HepG2 (cell line): Measurements from ENCODE around the gene LMX1B.

Experiments
- CBX1 ChIP-seq: IDR thresholded peaks from one replicate; pipeline ENCODE4 v1.6.1; 2016; ENCODE audit warnings: antibody characterized with exemption, low read depth
- HNF4A ChIP-seq: sonication (generic); formaldehyde crosslinking; IDR thresholded peaks from 2 replicates; pipeline ENCODE4 v1.4.0; 2020; ENCODE audit warnings: missing genetic modification reagents
- RFX5 ChIP-seq: IDR thresholded peaks from 2 replicates; pipeline ENCODE4 v1.6.1; 2011; ENCODE audit warnings: low read depth, low read length, improper control_type of control experiment
- RXRA ChIP-seq: sonication (generic); formaldehyde crosslinking; IDR thresholded peaks from 2 replicates; pipeline ENCODE4 v1.5.1; 2020; ENCODE audit warnings: missing genetic modification reagents
- SNAI1 ChIP-seq: sonication (generic); formaldehyde crosslinking; IDR thresholded peaks from 2 replicates; pipeline ENCODE4 v1.5.0; 2020; ENCODE audit warnings: mild to moderate bottlenecking, missing genetic modification reagents, borderline replicate concordance
- U2AF1 ChIP-seq: fragments of 200-400 bp; formaldehyde crosslinking; optimal IDR thresholded peaks from 2 replicates; pipeline ENCODE3; 2017; ENCODE audit warnings: mild to moderate bottlenecking, low read depth, low read length
- YY1 ChIP-seq: IDR thresholded peaks from 2 replicates; pipeline ENCODE4 v1.6.1; 2011; ENCODE audit warnings: low read length, low read depth, moderate library complexity, mild to moderate bottlenecking; ENCODE audit not compliant: insufficient read depth, insufficient replicate concordance
- ZNF317 ChIP-seq: sonication (generic); formaldehyde crosslinking; IDR thresholded peaks from 2 replicates; pipeline ENCODE4 v1.5.0; 2020; ENCODE audit warnings: mild to moderate bottlenecking, missing genetic modification reagents
- TF ChIP-seq, protein P1 (sequence below): sonication (generic); formaldehyde crosslinking; IDR thresholded peaks from 2 replicates; pipeline ENCODE4 v1.5.0; 2020; ENCODE audit warnings: mild to moderate bottlenecking, missing genetic modification reagents, moderate library complexity

DNA sequence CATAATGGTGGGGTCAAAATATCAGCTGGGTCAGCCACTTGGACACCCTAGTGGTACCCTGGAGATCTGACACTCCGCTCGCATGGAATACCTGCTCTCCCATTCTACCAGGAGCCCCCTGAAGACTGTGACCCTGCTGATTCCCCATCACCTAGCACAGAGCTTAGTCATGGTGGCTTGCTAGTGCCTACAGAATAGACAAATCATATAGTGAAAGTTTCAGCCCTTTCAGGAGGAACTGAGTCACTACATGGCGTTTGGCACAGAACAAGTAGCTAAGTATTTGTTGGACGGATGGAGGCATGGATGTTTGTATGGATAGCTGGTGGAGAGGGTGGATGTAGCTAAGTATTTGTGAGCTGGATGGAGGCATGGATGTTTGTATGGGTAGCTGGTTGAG lies 65.3 kb downstream of the LMX1B start:
- no peak for TF ChIP-seq HNF4A
- no peak for TF ChIP-seq RXRA (CRISPR knock-in tag)
- no peak for TF ChIP-seq CBX1
- no peak for TF ChIP-seq RFX5
- no peak for TF ChIP-seq ZNF317 (CRISPR knock-in tag)
- TF ChIP-seq SNAI1 (CRISPR knock-in tag): no peak
- no peak for TF ChIP-seq YY1
- TF ChIP-seq, protein P1, sequence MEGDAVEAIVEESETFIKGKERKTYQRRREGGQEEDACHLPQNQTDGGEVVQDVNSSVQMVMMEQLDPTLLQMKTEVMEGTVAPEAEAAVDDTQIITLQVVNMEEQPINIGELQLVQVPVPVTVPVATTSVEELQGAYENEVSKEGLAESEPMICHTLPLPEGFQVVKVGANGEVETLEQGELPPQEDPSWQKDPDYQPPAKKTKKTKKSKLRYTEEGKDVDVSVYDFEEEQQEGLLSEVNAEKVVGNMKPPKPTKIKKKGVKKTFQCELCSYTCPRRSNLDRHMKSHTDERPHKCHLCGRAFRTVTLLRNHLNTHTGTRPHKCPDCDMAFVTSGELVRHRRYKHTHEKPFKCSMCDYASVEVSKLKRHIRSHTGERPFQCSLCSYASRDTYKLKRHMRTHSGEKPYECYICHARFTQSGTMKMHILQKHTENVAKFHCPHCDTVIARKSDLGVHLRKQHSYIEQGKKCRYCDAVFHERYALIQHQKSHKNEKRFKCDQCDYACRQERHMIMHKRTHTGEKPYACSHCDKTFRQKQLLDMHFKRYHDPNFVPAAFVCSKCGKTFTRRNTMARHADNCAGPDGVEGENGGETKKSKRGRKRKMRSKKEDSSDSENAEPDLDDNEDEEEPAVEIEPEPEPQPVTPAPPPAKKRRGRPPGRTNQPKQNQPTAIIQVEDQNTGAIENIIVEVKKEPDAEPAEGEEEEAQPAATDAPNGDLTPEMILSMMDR (CRISPR knock-in tag): no peak
- TF ChIP-seq U2AF1: no peak
